HepG2 (cell line): ENCODE data around the gene CENPB. TPM values are rescaled to one million over a fixed set of nuclear protein-coding genes. Genes with fewer than 3 reads are reported as not detected.

Experiments
- ASH2L ChIP-seq: fragments of 300-600, 200-600 bp; sonication (generic); IDR thresholded peaks from 2 replicates; pipeline ENCODE4 v1.7.0; 2017; ENCODE audit warnings: low read depth, mild to moderate bottlenecking, moderate library complexity, mixed read lengths, low read length; ENCODE audit not compliant: insufficient read length
- DNMT1 ChIP-seq: sonication (generic); formaldehyde crosslinking; IDR thresholded peaks from 2 replicates; pipeline ENCODE4 v1.5.1; 2020; ENCODE audit warnings: mild to moderate bottlenecking, missing genetic modification reagents
- ELF1 ChIP-seq: sonication (generic); formaldehyde crosslinking; IDR thresholded peaks from 2 replicates; pipeline ENCODE4 v1.4.0; 2020; ENCODE audit warnings: missing genetic modification reagents
- GFI1 ChIP-seq: sonication (generic); formaldehyde crosslinking; IDR thresholded peaks from 2 replicates; pipeline ENCODE4 v1.5.0; 2020; ENCODE audit warnings: missing genetic modification reagents, mild to moderate bottlenecking, borderline replicate concordance
- GTF3A ChIP-seq: sonication (generic); formaldehyde crosslinking; conservative IDR thresholded peaks from 2 replicates; pipeline ENCODE4 v1.4.0; 2020; ENCODE audit warnings: mild to moderate bottlenecking, missing genetic modification reagents
- HNRNPH1 ChIP-seq: fragments of 200-400 bp; formaldehyde crosslinking; optimal IDR thresholded peaks from 2 replicates; pipeline ENCODE3; 2017; ENCODE audit warnings: mild to moderate bottlenecking, low read depth, low read length
- IRF2 ChIP-seq: IDR thresholded peaks from 2 replicates; pipeline ENCODE4 v1.6.1; 2018; ENCODE audit warnings: missing genetic modification reagents, missing compliant biosample characterization
- JARID2 ChIP-seq: sonication (generic); formaldehyde crosslinking; IDR thresholded peaks from 2 replicates; pipeline ENCODE4 v1.8.1; 2023; ENCODE audit warnings: missing genetic modification reagents, inconsistent platforms; ENCODE audit not compliant: insufficient replicate concordance
- KLF9 ChIP-seq: IDR thresholded peaks from 2 replicates; pipeline ENCODE4 v1.6.1; 2016; ENCODE audit warnings: low read depth
- MAFK ChIP-seq, 2 experiments: IDR thresholded peaks in 1 of 2; conservative IDR thresholded peaks in 1 of 2; 2 replicates each; pipeline ENCODE4 v1.6.1; 2011; ENCODE audit warnings: improper control_type of control experiment in 2 of 2, low read length in 2 of 2
- MATR3 ChIP-seq: sonication (generic); formaldehyde crosslinking; IDR thresholded peaks from 2 replicates; pipeline ENCODE4 v1.4.0; 2020; ENCODE audit warnings: missing genetic modification reagents
- NFE2 ChIP-seq: sonication (generic); formaldehyde crosslinking; IDR thresholded peaks from 2 replicates; pipeline ENCODE4 v1.4.0; 2020; ENCODE audit warnings: missing genetic modification reagents
- NR2F2 ChIP-seq: IDR thresholded peaks from 2 replicates; pipeline ENCODE4 v1.6.1; 2012; ENCODE audit warnings: low read depth, inconsistent platforms, borderline replicate concordance
- SUZ12 ChIP-seq: fragments of 150-350 bp; IDR thresholded peaks from 2 replicates; pipeline ENCODE4 v1.6.1; 2014; ENCODE audit warnings: low read depth, low read length
- ZFP90 ChIP-seq: sonication (generic); formaldehyde crosslinking; IDR thresholded peaks from 2 replicates; pipeline ENCODE4 v1.8.0; 2022; ENCODE audit warnings: missing genetic modification reagents, mild to moderate bottlenecking, inconsistent platforms, borderline replicate concordance
- ZNF331 ChIP-seq: sonication (generic); formaldehyde crosslinking; IDR thresholded peaks from 2 replicates; pipeline ENCODE4 v1.4.0; 2020; ENCODE audit warnings: missing genetic modification reagents
- ZNF552 ChIP-seq: sonication (generic); formaldehyde crosslinking; IDR thresholded peaks from 2 replicates; pipeline ENCODE4 v1.9.0; 2022; ENCODE audit warnings: missing genetic modification reagents, mild to moderate bottlenecking, borderline replicate concordance
- ZNF616 ChIP-seq: sonication (generic); formaldehyde crosslinking; IDR thresholded peaks from 2 replicates; pipeline ENCODE4 v1.5.0; 2020; ENCODE audit warnings: low read depth, mild to moderate bottlenecking, missing genetic modification reagents
- ZNF629 ChIP-seq: sonication (generic); formaldehyde crosslinking; conservative IDR thresholded peaks from 2 replicates; pipeline ENCODE4 v1.5.0; 2020; ENCODE audit warnings: missing genetic modification reagents
- ZNF703 ChIP-seq: sonication (generic); formaldehyde crosslinking; IDR thresholded peaks from 2 replicates; pipeline ENCODE4 v1.5.1; 2020; ENCODE audit warnings: missing genetic modification reagents, mild to moderate bottlenecking, moderate library complexity, borderline replicate concordance
- ZNF710 ChIP-seq: sonication (generic); formaldehyde crosslinking; IDR thresholded peaks from 2 replicates; pipeline ENCODE4 v1.5.0; 2020; ENCODE audit warnings: mild to moderate bottlenecking, missing genetic modification reagents, borderline replicate concordance
- ZNF749 ChIP-seq: sonication (generic); formaldehyde crosslinking; IDR thresholded peaks from 2 replicates; pipeline ENCODE4 v1.8.0; 2022; ENCODE audit warnings: mild to moderate bottlenecking, missing genetic modification reagents, moderate library complexity, borderline replicate concordance
- polyA plus RNA-seq, 8 experiments: library from polyadenylated mRNA; depleted of rRNA in 3 of 8; stranded (reverse) in 7 of 8; unstranded in 1 of 8; fragments of >200 nt; fragmentation: Illumina TruSeq in 4 of 8; extraction: Trizol in 4 of 8; gene quantifications; 2 replicates each; pipeline versions ENCODE4 v1.2.1 to v1.2.3, GENCODE V29; 2011 to 2016; ENCODE audit warnings: low read depth in 4 of 8, missing spikeins in 1 of 8, mixed read lengths in 1 of 8; ENCODE audit not compliant: insufficient read depth in 1 of 8
- total RNA-seq, 5 experiments: library from RNA; depleted of rRNA; stranded (reverse); fragments of >200 nt; fragmentation: Illumina TruSeq; extraction: Trizol; gene quantifications; 2 replicates each; pipeline ENCODE4 v1.2.3, GENCODE V29; 2016; ENCODE audit warnings: low read depth in 1 of 5
- TF ChIP-seq, protein P1 (sequence below): IDR thresholded peaks from 2 replicates; pipeline ENCODE4 v1.6.1; 2016
- TF ChIP-seq, protein P2 (sequence below): sonication (generic); formaldehyde crosslinking; IDR thresholded peaks from 2 replicates; pipeline ENCODE4 v1.5.1; 2020; ENCODE audit warnings: mild to moderate bottlenecking, missing genetic modification reagents

Gene CENPB
- total and polyA plus RNA-seq, 2 of the 13 experiments (the other 11 are each of a cell fraction or from before 2014, with no cell fraction given) = 10.4 to 54.5 TPM

DNA sequence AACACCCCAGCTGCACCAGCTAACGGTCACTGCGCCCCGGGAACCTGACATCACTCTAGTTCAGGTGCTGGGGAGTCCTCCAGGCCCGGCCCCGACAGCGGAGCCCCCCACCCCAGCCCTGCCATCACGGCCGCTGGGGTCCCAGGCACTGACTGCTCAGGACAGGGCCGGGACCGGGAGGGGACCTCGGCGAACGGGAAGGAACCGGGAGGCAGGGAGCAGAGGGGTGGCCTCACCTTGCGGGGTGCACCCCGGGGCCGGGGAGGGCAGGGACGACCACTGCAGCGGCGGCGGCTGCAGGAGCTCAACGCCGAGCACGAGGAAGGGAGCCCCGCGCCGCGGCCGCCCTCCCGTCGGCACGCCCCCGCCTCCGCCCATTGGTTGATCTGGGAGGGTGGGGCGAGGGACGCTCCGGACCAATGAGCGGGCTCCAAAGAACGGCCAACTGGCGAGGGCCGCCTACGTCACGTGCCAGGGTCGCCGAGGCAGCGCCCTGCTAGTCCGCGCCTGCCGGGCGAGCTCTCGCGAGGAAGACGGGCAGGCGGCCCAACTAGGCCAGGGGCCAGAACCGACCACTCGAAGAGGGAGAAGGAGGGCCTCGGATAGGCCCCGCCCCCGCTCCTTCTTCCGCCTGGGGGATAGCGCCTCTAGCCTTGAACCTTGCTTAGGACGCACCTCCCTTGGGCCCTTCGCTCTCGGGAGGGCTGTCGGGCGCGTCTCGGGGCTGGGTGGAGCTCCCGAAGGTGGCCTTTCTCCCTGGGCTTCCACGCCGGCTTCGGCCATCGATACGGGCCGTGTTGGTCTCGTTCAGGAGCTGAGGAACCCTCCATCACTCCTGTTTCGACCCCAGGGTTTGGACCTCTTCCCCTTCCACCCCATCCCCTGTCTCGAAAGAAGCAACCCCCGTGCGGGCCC is 18.9 kb downstream of the CENPB start, which contains the start of gene ADISSP (continued):
- TF ChIP-seq SUZ12 = no peak
- TF ChIP-seq ZNF616 (CRISPR knock-in tag) = no peak
- peak; percentile 92; the same call in 1 of the 2 replicates for TF ChIP-seq ZNF552
- peak; percentile 87 for TF ChIP-seq ELF1
- no peak for TF ChIP-seq ZNF703
- TF ChIP-seq ASH2L = peak; percentile 88
- peak; percentile 99 for TF ChIP-seq ZNF749 (CRISPR knock-in tag)
- TF ChIP-seq NR2F2 = 0 out of 2 replicates have a peak, but pooled peaks have one; percentile 29
- TF ChIP-seq ZNF331 = peak; percentile 8; the same call in 1 of the 2 replicates
- TF ChIP-seq MAFK (conservative IDR thresholded peaks at IDR 0.05 in 1 of 2, IDR thresholded peaks at IDR 0.05 in 1 of 2; ENCODE audit: low read length in 2 of 2) = no peak
- 0 out of 2 replicates have a peak, but pooled peaks have one; percentile 63 for TF ChIP-seq GFI1 (CRISPR knock-in tag)
- peak; percentile 30 for TF ChIP-seq IRF2 (CRISPR knock-in tag)
- TF ChIP-seq JARID2 (CRISPR knock-in tag) = peak; percentile 86
- peak; percentile 94 for TF ChIP-seq MATR3
- peak; percentile 79 for TF ChIP-seq ZFP90 (CRISPR knock-in tag)
- TF ChIP-seq ZNF710 = peak; percentile 73
- TF ChIP-seq KLF9 (CRISPR knock-in tag) = peak; percentile 94; the same call in 1 of the 2 replicates
- no peak for TF ChIP-seq NFE2 (CRISPR knock-in tag)
- TF ChIP-seq HNRNPH1 = no peak
- TF ChIP-seq ZNF629 = peak; percentile 19
- no peak; the same call in 1 of the 2 replicates for TF ChIP-seq DNMT1
- TF ChIP-seq, protein P1, sequence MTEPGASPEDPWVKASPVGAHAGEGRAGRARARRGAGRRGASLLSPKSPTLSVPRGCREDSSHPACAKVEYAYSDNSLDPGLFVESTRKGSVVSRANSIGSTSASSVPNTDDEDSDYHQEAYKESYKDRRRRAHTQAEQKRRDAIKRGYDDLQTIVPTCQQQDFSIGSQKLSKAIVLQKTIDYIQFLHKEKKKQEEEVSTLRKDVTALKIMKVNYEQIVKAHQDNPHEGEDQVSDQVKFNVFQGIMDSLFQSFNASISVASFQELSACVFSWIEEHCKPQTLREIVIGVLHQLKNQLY = peak; percentile 58; the same call in 1 of the 2 replicates
- peak; percentile 51; the same call in 1 of the 2 replicates for TF ChIP-seq GTF3A (CRISPR knock-in tag)
- TF ChIP-seq, protein P2, sequence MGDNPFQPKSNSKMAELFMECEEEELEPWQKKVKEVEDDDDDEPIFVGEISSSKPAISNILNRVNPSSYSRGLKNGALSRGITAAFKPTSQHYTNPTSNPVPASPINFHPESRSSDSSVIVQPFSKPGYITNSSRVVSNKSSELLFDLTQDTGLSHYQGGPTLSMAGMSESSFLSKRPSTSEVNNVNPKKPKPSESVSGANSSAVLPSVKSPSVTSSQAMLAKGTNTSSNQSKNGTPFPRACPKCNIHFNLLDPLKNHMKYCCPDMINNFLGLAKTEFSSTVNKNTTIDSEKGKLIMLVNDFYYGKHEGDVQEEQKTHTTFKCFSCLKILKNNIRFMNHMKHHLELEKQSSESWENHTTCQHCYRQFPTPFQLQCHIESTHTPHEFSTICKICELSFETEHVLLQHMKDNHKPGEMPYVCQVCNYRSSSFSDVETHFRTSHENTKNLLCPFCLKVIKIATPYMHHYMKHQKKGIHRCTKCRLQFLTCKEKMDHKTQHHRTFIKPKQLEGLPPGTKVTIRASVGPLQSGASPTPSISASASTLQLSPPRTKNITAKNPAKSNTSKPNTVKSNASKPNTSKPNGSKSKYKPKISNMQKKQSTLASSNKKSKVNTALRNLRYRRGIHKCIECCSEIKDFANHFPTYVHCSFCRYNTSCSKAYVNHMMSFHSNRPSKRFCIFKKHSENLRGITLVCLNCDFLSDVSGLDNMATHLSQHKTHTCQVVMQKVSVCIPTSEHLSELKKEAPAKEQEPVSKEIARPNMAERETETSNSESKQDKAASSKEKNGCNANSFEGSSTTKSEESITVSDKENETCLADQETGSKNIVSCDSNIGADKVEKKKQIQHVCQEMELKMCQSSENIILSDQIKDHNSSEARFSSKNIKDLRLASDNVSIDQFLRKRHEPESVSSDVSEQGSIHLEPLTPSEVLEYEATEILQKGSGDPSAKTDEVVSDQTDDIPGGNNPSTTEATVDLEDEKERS (CRISPR knock-in tag) = peak; percentile 29; the same call in 1 of the 2 replicates
